Measurements from ENCODE around the gene ANKRD10.

Gene ANKRD10

GRCh38 chr13:110863685-110864084 lies 51.2 kb downstream of the ANKRD10 start:
- no peak overlapping the region for H3K4me3 ChIP-seq (ENCODE audit: low read length)
- H3K4me1 ChIP-seq (ENCODE audit: control insufficient read depth, low read length) = no peaks in the 10 kb centered on the region
- no peaks in the 10 kb centered on the region for H3K9me2 ChIP-seq (replicated peaks; ENCODE audit: control insufficient read depth, low read length)
- no peak overlapping the region for H3K4me2 ChIP-seq (ENCODE audit: low read length)
- TF ChIP-seq, protein P1, sequence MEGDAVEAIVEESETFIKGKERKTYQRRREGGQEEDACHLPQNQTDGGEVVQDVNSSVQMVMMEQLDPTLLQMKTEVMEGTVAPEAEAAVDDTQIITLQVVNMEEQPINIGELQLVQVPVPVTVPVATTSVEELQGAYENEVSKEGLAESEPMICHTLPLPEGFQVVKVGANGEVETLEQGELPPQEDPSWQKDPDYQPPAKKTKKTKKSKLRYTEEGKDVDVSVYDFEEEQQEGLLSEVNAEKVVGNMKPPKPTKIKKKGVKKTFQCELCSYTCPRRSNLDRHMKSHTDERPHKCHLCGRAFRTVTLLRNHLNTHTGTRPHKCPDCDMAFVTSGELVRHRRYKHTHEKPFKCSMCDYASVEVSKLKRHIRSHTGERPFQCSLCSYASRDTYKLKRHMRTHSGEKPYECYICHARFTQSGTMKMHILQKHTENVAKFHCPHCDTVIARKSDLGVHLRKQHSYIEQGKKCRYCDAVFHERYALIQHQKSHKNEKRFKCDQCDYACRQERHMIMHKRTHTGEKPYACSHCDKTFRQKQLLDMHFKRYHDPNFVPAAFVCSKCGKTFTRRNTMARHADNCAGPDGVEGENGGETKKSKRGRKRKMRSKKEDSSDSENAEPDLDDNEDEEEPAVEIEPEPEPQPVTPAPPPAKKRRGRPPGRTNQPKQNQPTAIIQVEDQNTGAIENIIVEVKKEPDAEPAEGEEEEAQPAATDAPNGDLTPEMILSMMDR (IDR thresholded peaks at IDR 0.05; ENCODE audit: low read depth, low read length, poor library complexity, severe bottlenecking) = no peak
- TF ChIP-seq EZH2phosphoT487 (IDR thresholded peaks at IDR 0.05; ENCODE audit: borderline replicate concordance, low read length) = no peak
- no peaks in the 10 kb centered on the region for H4K20me1 ChIP-seq (ENCODE audit: control insufficient read depth, insufficient read depth, low read depth, low read length)
- H3K79me2 ChIP-seq (ENCODE audit: control insufficient read depth, low read length) = no peaks in the 10 kb centered on the region
- H3K27me3 ChIP-seq (ENCODE audit: control insufficient read depth, low read length) = peaks cover 5% of the 10 kb centered on the region; the same call in 1 of the 2 replicates
- no peak overlapping the region for H3K27ac ChIP-seq (ENCODE audit: low read depth, low read length)
- H3K36me3 ChIP-seq (ENCODE audit: control insufficient read depth, low read length) = no peaks in the 10 kb centered on the region
- no peaks in the 10 kb centered on the region for H3K9me3 ChIP-seq (ENCODE audit: control insufficient read depth, insufficient read depth, low read length)
- H3F3A ChIP-seq (ENCODE audit: control insufficient read depth, insufficient read depth) = no peaks in the 10 kb centered on the region

DNA sequence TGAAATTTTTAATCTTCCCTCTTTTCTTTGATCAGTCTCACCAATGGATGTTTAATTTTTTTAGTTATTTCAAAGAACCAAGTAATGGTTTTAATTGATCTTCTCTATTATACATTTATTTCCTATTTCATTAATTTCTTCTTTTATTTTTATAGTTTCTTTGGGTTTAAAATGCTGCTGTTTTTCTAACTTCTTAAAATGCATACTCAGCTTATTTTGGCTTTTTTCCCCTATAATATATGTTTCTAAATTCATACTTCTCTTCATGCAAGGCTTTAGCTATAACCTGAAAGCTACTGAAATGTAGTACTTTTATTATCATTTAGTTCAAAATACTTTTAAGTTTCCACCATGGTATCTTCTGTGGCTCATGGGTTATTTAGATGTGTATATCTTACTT lies 53.9 kb downstream of the ANKRD10 start:
- TF ChIP-seq, protein P1 (IDR thresholded peaks at IDR 0.05; ENCODE audit: low read depth, low read length, poor library complexity, severe bottlenecking) = no peak
- TF ChIP-seq EZH2phosphoT487 (IDR thresholded peaks at IDR 0.05; ENCODE audit: borderline replicate concordance, low read length) = no peak
- Histone ChIP-seq H3K79me2 (ENCODE audit: control insufficient read depth, low read length) (no peaks in the 10 kb centered on the region), H3K4me3 (ENCODE audit: low read length) (no peak overlapping the region), H3K4me2 (ENCODE audit: low read length) (no peak overlapping the region), H3K27me3 (ENCODE audit: control insufficient read depth, low read length) (peaks cover 3% of the 10 kb centered on the region; the same call in 1 of the 2 replicates), H3K4me1 (ENCODE audit: control insufficient read depth, low read length) (no peaks in the 10 kb centered on the region), H3K9me3 (ENCODE audit: control insufficient read depth, insufficient read depth, low read length) (no peaks in the 10 kb centered on the region), H3K9me2 (replicated peaks; ENCODE audit: control insufficient read depth, low read length) (no peaks in the 10 kb centered on the region), H3K36me3 (ENCODE audit: control insufficient read depth, low read length) (no peaks in the 10 kb centered on the region), H3K27ac (ENCODE audit: low read depth, low read length) (no peak overlapping the region), H3F3A (ENCODE audit: control insufficient read depth, insufficient read depth) (no peaks in the 10 kb centered on the region), H4K20me1 (ENCODE audit: control insufficient read depth, insufficient read depth, low read depth, low read length) (no peaks in the 10 kb centered on the region)

GRCh38 chr13:110856942-110857835 lies 57.7 kb downstream of the ANKRD10 start:
- Histone ChIP-seq H3K79me2 (ENCODE audit: control insufficient read depth, low read length) (no peaks in the 10 kb centered on the region), H3K9me2 (replicated peaks; ENCODE audit: control insufficient read depth, low read length) (no peaks in the 10 kb centered on the region), H3K27me3 (ENCODE audit: control insufficient read depth, low read length) (peaks cover 3% of the 10 kb centered on the region; the same call in 1 of the 2 replicates), H3F3A (ENCODE audit: control insufficient read depth, insufficient read depth) (no peaks in the 10 kb centered on the region), H3K36me3 (ENCODE audit: control insufficient read depth, low read length) (no peaks in the 10 kb centered on the region), H3K27ac (ENCODE audit: low read depth, low read length) (no peak overlapping the region), H3K4me1 (ENCODE audit: control insufficient read depth, low read length) (no peaks in the 10 kb centered on the region), H3K9me3 (ENCODE audit: control insufficient read depth, insufficient read depth, low read length) (no peaks in the 10 kb centered on the region), H4K20me1 (ENCODE audit: control insufficient read depth, insufficient read depth, low read depth, low read length) (no peaks in the 10 kb centered on the region), H3K4me2 (ENCODE audit: low read length) (no peak overlapping the region), H3K4me3 (ENCODE audit: low read length) (no peak overlapping the region)
- TF ChIP-seq, protein P1 (IDR thresholded peaks at IDR 0.05; ENCODE audit: low read depth, low read length, poor library complexity, severe bottlenecking) = no peak
- no peak for TF ChIP-seq EZH2phosphoT487 (IDR thresholded peaks at IDR 0.05; ENCODE audit: borderline replicate concordance, low read length)
